ENCODE data around the gene IRS1. TPM values are rescaled to one million over a fixed set of nuclear protein-coding genes. Genes with fewer than 3 reads are reported as not detected.

The IRS1 gene
- total RNA-seq, 1 donor from 2014 or later: 16.9 TPM

GRCh38 chr2:226738191-226738820 lies 61.3 kb downstream of the IRS1 start:
- H3K9me3 ChIP-seq: no peaks in the 10 kb centered on the region
- H3K27ac ChIP-seq: no peak overlapping the region
- no peaks in the 10 kb centered on the region for H3K36me3 ChIP-seq
- no peak for DNase-seq (ENCODE audit: extremely low spot score in 2 of 2)
- TF ChIP-seq, protein P1, sequence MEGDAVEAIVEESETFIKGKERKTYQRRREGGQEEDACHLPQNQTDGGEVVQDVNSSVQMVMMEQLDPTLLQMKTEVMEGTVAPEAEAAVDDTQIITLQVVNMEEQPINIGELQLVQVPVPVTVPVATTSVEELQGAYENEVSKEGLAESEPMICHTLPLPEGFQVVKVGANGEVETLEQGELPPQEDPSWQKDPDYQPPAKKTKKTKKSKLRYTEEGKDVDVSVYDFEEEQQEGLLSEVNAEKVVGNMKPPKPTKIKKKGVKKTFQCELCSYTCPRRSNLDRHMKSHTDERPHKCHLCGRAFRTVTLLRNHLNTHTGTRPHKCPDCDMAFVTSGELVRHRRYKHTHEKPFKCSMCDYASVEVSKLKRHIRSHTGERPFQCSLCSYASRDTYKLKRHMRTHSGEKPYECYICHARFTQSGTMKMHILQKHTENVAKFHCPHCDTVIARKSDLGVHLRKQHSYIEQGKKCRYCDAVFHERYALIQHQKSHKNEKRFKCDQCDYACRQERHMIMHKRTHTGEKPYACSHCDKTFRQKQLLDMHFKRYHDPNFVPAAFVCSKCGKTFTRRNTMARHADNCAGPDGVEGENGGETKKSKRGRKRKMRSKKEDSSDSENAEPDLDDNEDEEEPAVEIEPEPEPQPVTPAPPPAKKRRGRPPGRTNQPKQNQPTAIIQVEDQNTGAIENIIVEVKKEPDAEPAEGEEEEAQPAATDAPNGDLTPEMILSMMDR (IDR thresholded peaks at IDR 0.05): no peak
- no peak for TF ChIP-seq POLR2A (IDR thresholded peaks at IDR 0.05)
- peaks cover 34% of the 10 kb centered on the region for H3K4me1 ChIP-seq
- intact Hi-C loops (cut with DNase I): no loop called here
- no peaks in the 10 kb centered on the region for H3K27me3 ChIP-seq
- H3K4me3 ChIP-seq: no peak overlapping the region

DNA sequence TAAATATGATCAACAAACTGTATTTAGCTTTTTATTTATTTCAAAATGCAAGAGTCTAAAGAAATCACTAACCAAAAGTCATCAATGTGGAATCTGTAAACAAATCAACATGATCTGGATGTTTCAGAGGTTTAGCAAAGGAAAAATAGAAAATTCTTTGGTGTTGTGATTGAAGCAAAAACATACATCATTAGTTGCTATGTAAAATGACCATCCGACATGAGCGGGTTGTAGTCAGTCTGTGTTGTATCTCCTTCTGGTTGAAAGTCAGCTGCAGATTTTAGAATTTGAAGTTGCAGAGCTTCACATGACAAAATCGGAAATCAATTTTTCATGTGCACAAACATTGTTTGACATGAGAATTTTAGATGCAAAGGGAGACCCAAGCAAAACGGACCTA lies 63.2 kb downstream of the IRS1 start:
- Histone ChIP-seq H3K27me3 (no peaks in the 10 kb centered on the region), H3K4me3 (no peak overlapping the region), H3K27ac (no peak overlapping the region), H3K4me1 (peaks cover 23% of the 10 kb centered on the region), H3K9me3 (no peaks in the 10 kb centered on the region), H3K36me3 (no peaks in the 10 kb centered on the region)
- intact Hi-C loops (cut with DNase I): no loop called here
- no peak for TF ChIP-seq POLR2AphosphoS5 (IDR thresholded peaks at IDR 0.05; ENCODE audit: insufficient read depth in 1 of 2, low read depth in 1 of 2)
- TF ChIP-seq, protein P1 (IDR thresholded peaks at IDR 0.05): no peak
- TF ChIP-seq POLR2A (IDR thresholded peaks at IDR 0.05): no peak
- no peak for DNase-seq (ENCODE audit: extremely low spot score in 2 of 2)

GRCh38 chr2:226733927-226734564 lies 65.6 kb downstream of the IRS1 start:
- no peak for DNase-seq (ENCODE audit: extremely low spot score in 2 of 2)
- Histone ChIP-seq H3K36me3 (no peaks in the 10 kb centered on the region), H3K4me1 (peaks cover under 1% of the 10 kb centered on the region), H3K27me3 (no peaks in the 10 kb centered on the region), H3K9me3 (no peaks in the 10 kb centered on the region), H3K4me3 (no peak overlapping the region), H3K27ac (no peak overlapping the region)
- TF ChIP-seq POLR2AphosphoS5 (IDR thresholded peaks at IDR 0.05; ENCODE audit: insufficient read depth in 1 of 2, low read depth in 1 of 2) (no peak), POLR2A (IDR thresholded peaks at IDR 0.05) (no peak)
- TF ChIP-seq, protein P1 (IDR thresholded peaks at IDR 0.05): no peak
- intact Hi-C loops (cut with DNase I): no loop called here

GRCh38 chr2:226733189-226733858 lies 66.3 kb downstream of the IRS1 start:
- TF ChIP-seq POLR2A (IDR thresholded peaks at IDR 0.05) (no peak), POLR2AphosphoS5 (IDR thresholded peaks at IDR 0.05; ENCODE audit: insufficient read depth in 1 of 2, low read depth in 1 of 2) (no peak)
- TF ChIP-seq, protein P1 (IDR thresholded peaks at IDR 0.05): no peak
- Histone ChIP-seq H3K4me1 (no peaks in the 10 kb centered on the region), H3K27ac (no peak overlapping the region), H3K9me3 (no peaks in the 10 kb centered on the region), H3K36me3 (no peaks in the 10 kb centered on the region), H3K27me3 (no peaks in the 10 kb centered on the region), H3K4me3 (no peak overlapping the region)
- intact Hi-C loops (cut with DNase I): no loop called here
- DNase-seq (ENCODE audit: extremely low spot score in 2 of 2): no peak

Data from vagina (tissue), 2 donors.